Dermis microvascular lymphatic vessel endothelial cell (primary cell): ENCODE results near the gene FAM78A. TPM values are rescaled to one million over a fixed set of nuclear protein-coding genes. Genes with fewer than 3 reads are reported as not detected.
A peak's percentile ranks its signal among the peaks of the same experiment; 100 is the strongest.

Experiments
- DNase-seq, 2 donors: peaks; one replicate each; pipeline versions ENCODE4 v3.0.0 to v3.0.0-alpha.2; 2010; ENCODE audit warnings: low read depth in 2 of 2
- total RNA-seq: library from RNA; depleted of rRNA; stranded (reverse); fragments of >200 nt; gene quantifications from 2 replicates; pipeline ENCODE4 v1.2.1, GENCODE V29; 2014

The FAM78A gene, protein sequence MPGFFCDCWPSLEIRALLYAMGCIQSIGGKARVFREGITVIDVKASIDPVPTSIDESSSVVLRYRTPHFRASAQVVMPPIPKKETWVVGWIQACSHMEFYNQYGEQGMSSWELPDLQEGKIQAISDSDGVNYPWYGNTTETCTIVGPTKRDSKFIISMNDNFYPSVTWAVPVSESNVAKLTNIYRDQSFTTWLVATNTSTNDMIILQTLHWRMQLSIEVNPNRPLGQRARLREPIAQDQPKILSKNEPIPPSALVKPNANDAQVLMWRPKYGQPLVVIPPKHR
- total RNA-seq = 3.3 and 4.0 TPM in 2 replicates

GRCh38 chr9:131276094-131276888, at the start of gene FAM78A:
FAM78A (minus strand) TSS chr9:131276510; CDS start chr9:131276179, 331 bp downstream.
- DNase-seq = peak in 1 of 2 donors; percentile 52

GRCh38 chr9:131324736-131325679, 48.7 kb upstream of the FAM78A start:
- DNase-seq = no peak

GRCh38 chr9:131323629-131324028, 47.3 kb upstream of the FAM78A start:
- DNase-seq = no peak

GRCh38 chr9:131320031-131320685, 43.8 kb upstream of the FAM78A start:
- no peak for DNase-seq

DNA sequence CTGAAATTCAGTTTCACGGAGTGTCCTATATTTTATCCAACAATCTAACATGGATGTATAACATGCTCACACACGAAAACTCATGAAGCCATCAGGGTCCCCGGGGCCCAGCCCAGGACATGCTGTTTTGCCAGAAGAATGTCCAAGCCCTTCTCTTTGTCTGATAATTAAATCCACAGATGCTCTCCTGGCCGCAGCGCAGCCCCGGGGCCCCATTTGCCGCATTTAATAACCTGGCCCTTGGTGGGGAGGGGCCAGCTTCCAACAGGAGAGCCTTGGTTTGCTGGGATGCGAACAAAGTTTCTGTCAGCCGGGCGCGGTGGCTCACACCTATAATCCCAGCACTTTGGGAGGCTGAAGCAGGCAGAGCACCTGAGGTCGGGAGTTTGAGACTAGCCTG, 43.2 kb upstream of the FAM78A start:
- DNase-seq = no peak

DNA sequence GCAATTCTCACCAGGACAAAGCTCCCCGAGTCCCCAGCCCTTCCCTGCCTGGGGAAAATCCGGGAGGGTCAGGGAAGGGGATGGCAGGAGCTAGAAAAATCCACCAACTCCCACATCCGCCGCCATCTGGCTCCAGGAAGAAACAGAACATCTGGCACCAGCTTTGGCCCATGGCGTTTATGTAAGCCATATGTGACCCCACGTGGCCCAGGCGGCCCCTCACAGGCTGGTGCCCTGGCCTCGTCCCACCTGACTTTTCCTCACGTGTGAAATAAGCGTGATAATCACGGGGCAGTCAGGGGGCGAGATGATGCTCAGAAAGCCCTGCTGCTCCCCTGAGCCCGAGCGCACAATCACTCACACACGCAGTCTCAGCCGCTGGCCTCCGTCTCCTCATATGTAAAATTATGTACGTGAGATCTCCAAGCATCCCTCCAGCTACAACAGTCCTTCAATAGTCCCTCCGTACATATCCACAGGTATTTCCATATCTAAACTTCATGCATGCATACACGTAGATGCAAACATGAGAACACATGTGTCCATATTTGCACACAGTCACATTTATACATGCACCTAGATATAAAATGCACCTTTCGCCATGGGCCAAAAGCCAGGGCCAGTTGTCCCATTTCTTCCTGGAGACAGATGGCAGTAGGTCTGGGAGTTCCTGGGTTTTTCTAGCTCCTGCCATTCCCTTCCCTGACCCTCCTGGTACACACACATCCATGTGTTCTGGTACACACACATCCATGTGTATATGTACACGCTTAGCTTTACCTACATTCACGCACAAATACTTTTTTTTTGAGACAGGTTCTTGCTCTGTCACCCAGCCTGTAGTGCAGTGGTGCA, 42.1 kb upstream of the FAM78A start:
- DNase-seq = no peak

DNA sequence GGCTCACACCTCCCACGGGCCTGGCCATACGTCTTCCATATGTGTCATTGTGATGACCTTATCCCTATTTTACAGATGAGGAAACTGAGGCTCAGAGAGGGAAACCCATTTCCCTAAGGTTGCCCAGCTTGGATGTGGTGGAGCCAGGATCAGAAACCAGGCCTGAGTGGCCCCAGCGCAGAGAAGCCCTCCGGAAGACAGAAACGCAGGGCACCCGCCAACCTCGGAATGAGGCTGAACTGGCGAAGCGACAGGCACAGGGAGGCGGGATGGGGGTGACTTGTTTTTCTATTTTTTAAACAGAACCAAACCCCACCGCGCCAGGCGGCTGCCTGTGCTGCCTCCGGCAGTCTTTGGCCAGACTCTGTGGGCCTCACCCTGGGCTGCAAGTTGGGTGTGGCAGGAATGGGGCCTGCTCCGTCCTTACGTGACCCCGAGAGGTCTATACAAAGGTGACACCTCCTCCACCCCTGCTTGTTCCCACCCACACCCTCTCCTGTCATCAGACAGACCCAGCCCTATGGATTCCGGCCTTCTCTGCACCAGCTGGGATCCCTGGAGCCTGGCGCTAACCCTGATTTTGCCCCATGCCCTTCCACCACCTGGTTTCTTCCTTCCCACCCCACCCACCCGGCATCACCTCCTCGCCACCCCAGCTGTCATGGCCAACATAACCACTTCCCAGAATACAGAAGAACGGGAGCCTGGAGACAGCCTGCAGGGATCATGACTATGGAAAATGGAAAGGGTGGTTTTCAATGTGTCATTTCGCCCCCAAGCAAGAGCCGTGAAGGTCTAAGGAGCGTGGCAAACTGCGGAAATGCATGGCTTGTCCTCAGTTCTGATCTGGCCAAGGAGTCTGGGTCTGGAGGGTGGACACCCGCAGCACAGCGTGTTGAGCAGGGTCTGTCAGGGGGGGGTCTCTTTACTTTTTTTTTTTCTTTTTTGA, 36.8 kb upstream of the FAM78A start:
- DNase-seq = no peak

GRCh38 chr9:131312246-131312645, 35.9 kb upstream of the FAM78A start:
- no peak for DNase-seq

GRCh38 chr9:131310833-131311554, 34.7 kb upstream of the FAM78A start:
- peak in 1 of 2 donors; percentile 12 for DNase-seq

DNA sequence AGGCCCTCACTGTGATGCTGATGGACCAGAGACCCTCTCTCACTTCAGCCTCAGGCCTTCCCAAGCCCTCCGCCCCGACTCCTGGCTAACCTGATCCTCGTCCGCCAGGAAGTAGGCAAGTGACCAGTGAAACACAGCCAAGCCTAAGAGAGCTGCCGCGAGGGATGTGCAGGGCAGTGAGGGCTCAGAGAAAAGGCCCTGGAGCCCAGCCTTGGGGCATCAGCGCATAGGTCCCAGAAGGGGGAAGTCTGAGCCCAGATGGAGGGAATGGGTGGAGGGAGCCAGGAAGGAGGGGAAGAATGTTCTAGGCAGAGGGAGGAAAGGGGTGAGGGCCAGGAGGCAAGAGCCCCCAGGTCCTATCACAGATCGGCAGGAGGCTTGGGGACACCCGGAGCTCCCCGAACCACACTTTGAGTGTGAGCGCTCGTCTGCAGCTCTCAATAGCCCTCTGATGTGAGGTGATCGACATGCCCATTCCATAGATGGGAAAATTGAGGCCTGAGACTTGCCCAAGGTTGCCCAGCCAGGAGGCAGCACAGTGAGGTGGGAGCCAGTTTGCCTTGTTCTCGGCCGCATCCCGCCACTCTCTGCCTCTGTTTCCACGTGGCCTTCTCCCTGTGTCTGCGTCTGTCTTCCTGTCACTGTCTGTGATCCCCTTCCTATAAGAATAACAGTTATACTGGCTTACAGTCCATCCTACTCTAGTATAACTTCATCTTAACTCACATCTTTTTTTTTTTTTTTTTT, 33.4 kb upstream of the FAM78A start:
- DNase-seq = no peak

GRCh38 chr9:131308906-131309529, 32.7 kb upstream of the FAM78A start:
- no peak for DNase-seq

- DNase-seq = no peak
These were observed 32.1 kb upstream of the FAM78A start for GRCh38 chr9:131308452-131308851.

GRCh38 chr9:131307974-131308373, 31.7 kb upstream of the FAM78A start:
- DNase-seq = no peak

DNA sequence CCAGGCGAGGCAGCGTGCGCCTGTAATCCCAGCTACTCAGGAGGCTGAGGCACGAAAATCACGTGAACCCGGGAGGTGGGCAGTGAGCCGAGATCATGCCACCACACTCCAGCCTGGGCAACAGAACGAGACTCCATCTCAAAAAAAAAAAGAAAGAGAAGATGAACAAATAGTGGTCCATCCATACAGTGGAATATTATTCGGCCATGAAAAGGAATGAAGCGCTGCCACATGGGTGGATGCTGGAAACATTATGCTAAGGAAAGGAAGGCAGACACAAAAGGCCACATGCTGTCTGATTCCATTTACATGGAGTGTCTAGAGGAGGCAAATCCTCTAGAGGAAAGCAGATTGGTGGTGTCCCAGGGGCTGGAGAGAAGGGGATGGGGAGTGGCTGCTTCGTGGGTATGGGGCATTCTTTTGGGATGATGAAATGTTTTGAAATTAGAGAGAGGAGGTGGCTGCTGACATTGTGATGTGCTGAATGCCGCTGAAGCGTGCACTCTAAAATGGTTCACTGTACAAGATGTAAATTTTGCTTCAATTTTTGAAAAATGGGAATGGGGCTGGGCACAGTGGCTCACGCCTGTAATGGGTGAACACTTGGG, 30.2 kb upstream of the FAM78A start:
- DNase-seq = no peak

DNA sequence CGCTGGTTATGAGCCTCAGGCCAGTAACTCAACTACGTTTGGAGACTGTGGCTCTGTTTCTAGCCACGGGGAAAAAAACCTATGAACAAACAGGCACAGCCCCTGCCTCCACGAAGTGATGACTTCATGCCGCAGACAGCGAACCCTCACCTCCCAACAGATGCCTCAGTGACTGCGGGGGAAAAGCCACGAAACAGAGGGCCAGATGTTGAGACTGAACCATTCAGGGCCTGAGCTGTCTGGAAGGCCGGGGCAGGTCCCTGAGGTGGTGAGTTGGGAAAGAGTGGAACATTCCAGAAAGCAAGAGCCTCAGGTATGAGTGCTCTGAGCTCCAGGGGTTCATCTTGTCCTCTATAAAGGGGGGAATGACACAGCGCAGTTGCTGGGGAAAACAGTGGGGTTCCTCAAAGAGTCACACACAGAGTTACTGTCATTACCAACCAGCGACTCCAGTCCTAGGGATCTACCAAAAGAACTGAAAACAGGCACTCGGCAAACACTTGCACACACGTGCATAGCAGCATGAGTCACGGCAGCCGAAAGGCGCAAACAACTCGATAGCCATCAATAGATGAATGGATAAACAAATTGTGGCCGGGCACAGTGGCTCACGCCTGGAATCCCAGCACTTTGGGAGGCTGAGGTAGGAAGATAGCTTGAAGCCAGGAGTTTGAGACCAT, 28.5 kb upstream of the FAM78A start:
- no peak for DNase-seq
